PFSK-1 (cell line): ENCODE measurements around the gene KLHDC7A.

Experiments used
- FOXP2 ChIP-seq: optimal IDR thresholded peaks from 2 replicates; pipeline ENCODE3; 2011; ENCODE audit warnings: borderline replicate concordance, control low read depth, inconsistent platforms; ENCODE audit not compliant: insufficient read depth; ENCODE audit errors: extremely low read length, extremely low read depth
- POLR2AphosphoS5 ChIP-seq: IDR thresholded peaks from 2 replicates; pipeline ENCODE4 v1.6.1; 2012; ENCODE audit warnings: low read depth, mild to moderate bottlenecking, control low read depth, low read length, moderate library complexity
- SIN3A ChIP-seq: IDR thresholded peaks from 2 replicates; pipeline ENCODE4 v1.6.1; 2012; ENCODE audit warnings: mild to moderate bottlenecking, low read length, moderate library complexity, borderline replicate concordance; ENCODE audit not compliant: insufficient read depth
- TAF1 ChIP-seq: IDR thresholded peaks from 2 replicates; pipeline ENCODE4 v1.6.1; 2012; ENCODE audit warnings: low read length, control low read depth, borderline replicate concordance; ENCODE audit not compliant: insufficient read depth
- TF ChIP-seq, protein P1 (sequence below), 2 experiments: IDR thresholded peaks; 2 replicates each; pipeline versions ENCODE4 v1.6.1 to v1.8.0; 2011 to 2012; ENCODE audit warnings: low read depth in 2 of 2, low read length in 2 of 2, control low read depth in 1 of 2, inconsistent platforms in 1 of 2, mild to moderate bottlenecking in 1 of 2, moderate library complexity in 1 of 2; ENCODE audit not compliant: insufficient read depth in 1 of 2

DNA sequence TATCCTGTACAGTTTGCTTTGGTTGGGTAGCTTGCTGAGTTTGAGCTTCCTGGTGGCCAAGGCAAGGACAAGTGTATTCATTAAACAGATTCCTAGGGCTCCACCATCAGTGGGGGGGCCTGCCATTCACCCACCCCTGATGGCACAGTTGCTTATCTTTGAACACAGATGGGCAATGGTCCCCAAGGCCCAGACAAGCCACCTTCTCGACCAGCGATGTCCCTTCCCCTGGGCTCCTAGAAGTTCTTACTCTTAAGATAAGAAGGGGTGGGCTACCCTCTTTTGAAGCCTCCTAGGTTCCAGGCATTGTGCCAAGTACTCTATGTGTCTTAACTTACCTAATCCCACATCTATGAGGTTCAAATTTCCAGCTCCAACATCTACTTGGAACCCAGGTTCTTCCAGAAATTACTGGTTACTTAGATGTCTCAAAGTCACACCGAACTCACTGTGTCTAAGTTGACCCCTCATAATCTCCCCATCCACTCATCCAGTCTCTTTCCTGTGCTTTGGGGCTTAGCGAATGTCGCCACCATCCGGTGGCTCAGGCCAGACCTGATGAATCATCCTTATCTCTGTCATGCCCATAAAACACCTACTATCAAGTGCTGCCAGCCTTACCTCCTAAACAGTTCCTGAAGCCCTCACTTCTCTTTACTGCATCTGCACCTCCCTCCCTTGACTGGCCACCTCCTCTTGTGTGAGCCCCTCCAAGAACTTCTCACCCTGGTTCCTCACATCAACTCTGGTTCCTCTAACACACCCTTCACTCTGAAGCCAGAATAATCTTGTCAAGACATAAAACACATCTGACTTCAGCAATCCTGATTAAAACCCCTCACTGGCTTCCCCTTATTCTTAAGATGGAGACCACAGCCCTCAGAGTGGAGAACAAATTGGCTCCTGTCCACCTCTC is 50.1 kb downstream of the KLHDC7A start:
- TF ChIP-seq POLR2AphosphoS5 (no peak), SIN3A (no peak), TAF1 (no peak), FOXP2 (no peak)
- TF ChIP-seq, protein P1, sequence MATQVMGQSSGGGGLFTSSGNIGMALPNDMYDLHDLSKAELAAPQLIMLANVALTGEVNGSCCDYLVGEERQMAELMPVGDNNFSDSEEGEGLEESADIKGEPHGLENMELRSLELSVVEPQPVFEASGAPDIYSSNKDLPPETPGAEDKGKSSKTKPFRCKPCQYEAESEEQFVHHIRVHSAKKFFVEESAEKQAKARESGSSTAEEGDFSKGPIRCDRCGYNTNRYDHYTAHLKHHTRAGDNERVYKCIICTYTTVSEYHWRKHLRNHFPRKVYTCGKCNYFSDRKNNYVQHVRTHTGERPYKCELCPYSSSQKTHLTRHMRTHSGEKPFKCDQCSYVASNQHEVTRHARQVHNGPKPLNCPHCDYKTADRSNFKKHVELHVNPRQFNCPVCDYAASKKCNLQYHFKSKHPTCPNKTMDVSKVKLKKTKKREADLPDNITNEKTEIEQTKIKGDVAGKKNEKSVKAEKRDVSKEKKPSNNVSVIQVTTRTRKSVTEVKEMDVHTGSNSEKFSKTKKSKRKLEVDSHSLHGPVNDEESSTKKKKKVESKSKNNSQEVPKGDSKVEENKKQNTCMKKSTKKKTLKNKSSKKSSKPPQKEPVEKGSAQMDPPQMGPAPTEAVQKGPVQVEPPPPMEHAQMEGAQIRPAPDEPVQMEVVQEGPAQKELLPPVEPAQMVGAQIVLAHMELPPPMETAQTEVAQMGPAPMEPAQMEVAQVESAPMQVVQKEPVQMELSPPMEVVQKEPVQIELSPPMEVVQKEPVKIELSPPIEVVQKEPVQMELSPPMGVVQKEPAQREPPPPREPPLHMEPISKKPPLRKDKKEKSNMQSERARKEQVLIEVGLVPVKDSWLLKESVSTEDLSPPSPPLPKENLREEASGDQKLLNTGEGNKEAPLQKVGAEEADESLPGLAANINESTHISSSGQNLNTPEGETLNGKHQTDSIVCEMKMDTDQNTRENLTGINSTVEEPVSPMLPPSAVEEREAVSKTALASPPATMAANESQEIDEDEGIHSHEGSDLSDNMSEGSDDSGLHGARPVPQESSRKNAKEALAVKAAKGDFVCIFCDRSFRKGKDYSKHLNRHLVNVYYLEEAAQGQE (IDR thresholded peaks at IDR 0.05; ENCODE audit: insufficient read depth in 1 of 2, low read depth in 2 of 2, low read length in 2 of 2): no peak
